Ishikawa (cell line): Measurements from ENCODE around the gene PXN.

Experiments used
- CEBPB ChIP-seq: IDR thresholded peaks from 2 replicates; pipeline ENCODE4 v1.6.1; 2012
- CREB1 ChIP-seq: IDR thresholded peaks from 2 replicates; pipeline ENCODE4 v1.6.1; 2012; ENCODE audit warnings: low read depth
- EGR1 ChIP-seq: IDR thresholded peaks from 2 replicates; pipeline ENCODE4 v1.6.1; 2012
- EP300 ChIP-seq: IDR thresholded peaks from 2 replicates; pipeline ENCODE4 v1.6.1; 2012; ENCODE audit warnings: borderline replicate concordance
- FOXM1 ChIP-seq: IDR thresholded peaks from 2 replicates; pipeline ENCODE4 v1.6.1; 2012; ENCODE audit warnings: low read depth, borderline replicate concordance
- MAX ChIP-seq: IDR thresholded peaks from 2 replicates; pipeline ENCODE4 v1.6.1; 2012
- NFIC ChIP-seq: IDR thresholded peaks from 2 replicates; pipeline ENCODE4 v1.6.1; 2012
- RAD21 ChIP-seq: IDR thresholded peaks from 2 replicates; pipeline ENCODE4 v1.6.1; 2012; ENCODE audit warnings: low read depth
- REST ChIP-seq: IDR thresholded peaks from 2 replicates; pipeline ENCODE4 v1.6.1; 2012; ENCODE audit warnings: low read depth, mild to moderate bottlenecking
- TAF1 ChIP-seq: IDR thresholded peaks from 2 replicates; pipeline ENCODE4 v1.6.1; 2012; ENCODE audit warnings: low read depth, mild to moderate bottlenecking
- TCF12 ChIP-seq: IDR thresholded peaks from 2 replicates; pipeline ENCODE4 v1.6.1; 2012; ENCODE audit warnings: low read depth
- TEAD4 ChIP-seq: IDR thresholded peaks from 2 replicates; pipeline ENCODE4 v1.6.1; 2012
- USF1 ChIP-seq: IDR thresholded peaks from 2 replicates; pipeline ENCODE4 v1.6.1; 2012
- YY1 ChIP-seq: IDR thresholded peaks from 2 replicates; pipeline ENCODE4 v1.6.1; 2012; ENCODE audit warnings: low read depth
- ZBTB7A ChIP-seq: IDR thresholded peaks from 2 replicates; pipeline ENCODE4 v1.6.1; 2012; ENCODE audit warnings: low read depth

Gene PXN

GRCh38 chr12:120190386-120190785 is 75.1 kb downstream of the PXN start:
- TF ChIP-seq TAF1 (no peak), RAD21 (no peak), CREB1 (no peak), CEBPB (no peak), FOXM1 (no peak), YY1 (no peak), EP300 (no peak), ZBTB7A (no peak), USF1 (no peak), NFIC (no peak), REST (no peak), EGR1 (no peak), MAX (no peak), TEAD4 (no peak), TCF12 (no peak)

GRCh38 chr12:120186654-120187053 is 78.9 kb downstream of the PXN start:
- no peak for TF ChIP-seq EGR1

GRCh38 chr12:120183211-120183631 is 82.3 kb downstream of the PXN start:
- no peak for TF ChIP-seq YY1
- no peak; the same call in 1 of the 2 replicates for TF ChIP-seq NFIC
- 0 out of 2 replicates have a peak, but pooled peaks have one; percentile 7 for TF ChIP-seq EP300
- TF ChIP-seq ZBTB7A, result no peak
- TF ChIP-seq REST, result no peak
- peak; percentile 24; the same call in 1 of the 2 replicates for TF ChIP-seq TEAD4

- peak; percentile 95 for TF ChIP-seq CEBPB
- peak; percentile 60; the same call in 1 of the 2 replicates for TF ChIP-seq TEAD4
- TF ChIP-seq EGR1, result no peak
Measured at GRCh38 chr12:120181991-120182631, 83.4 kb downstream of the PXN start.

GRCh38 chr12:120180975-120181374 is 84.6 kb downstream of the PXN start:
- TF ChIP-seq EGR1 (no peak), EP300 (no peak), TCF12 (no peak), USF1 (no peak), REST (no peak), TEAD4 (no peak), CEBPB (no peak), NFIC (no peak), TAF1 (no peak), CREB1 (no peak), ZBTB7A (no peak), MAX (no peak), RAD21 (no peak), YY1 (no peak), FOXM1 (no peak)
